GM21390 (cell line): ENCODE results near the gene ZNRF1.
A peak's percentile ranks its signal among the peaks of the same experiment; 100 is the strongest.
"Not testable (repeated sequence)": the region's sequence is repeated elsewhere in the genome, so short reads cannot be mapped to it uniquely, and the experiment has no call there.

Experiments used
- ATAC-seq: cut with Tn5 transposase; IDR thresholded peaks from one replicate; pipeline ENCODE4 v1.9.1; 2021; ENCODE audit not compliant: unreplicated experiment

ZNRF1 gene

DNA sequence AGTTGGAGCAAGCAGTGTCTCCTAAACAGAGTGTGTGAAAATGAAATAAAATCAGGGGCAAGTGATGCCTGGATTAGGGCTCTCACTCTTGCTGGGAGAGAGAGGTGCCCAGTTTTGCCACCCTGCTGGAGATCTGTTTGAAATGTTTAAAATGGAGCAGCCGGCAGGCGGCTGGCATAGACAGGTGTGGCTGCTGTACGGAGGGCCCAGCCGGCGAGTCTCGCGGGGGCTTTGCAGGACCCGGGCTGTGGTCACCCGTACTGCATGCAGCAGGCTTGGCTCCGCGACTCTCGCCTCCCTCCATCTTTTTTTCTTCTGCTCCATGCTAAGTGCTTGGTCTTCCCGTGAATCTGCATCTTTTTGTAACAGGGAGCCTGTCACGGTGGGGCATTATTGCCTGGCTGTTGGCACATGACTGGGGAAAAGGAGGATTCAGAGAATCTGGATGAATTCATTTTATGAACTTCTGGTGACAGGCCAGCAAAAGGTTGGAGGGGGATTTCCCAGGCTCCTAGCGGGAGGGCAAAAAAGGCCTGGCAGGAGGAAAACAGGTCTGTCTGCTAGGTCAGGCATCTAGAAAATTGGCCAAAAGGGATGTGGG is 1.8 kb downstream of the ZNRF1 start:
- ATAC-seq: no peak

DNA sequence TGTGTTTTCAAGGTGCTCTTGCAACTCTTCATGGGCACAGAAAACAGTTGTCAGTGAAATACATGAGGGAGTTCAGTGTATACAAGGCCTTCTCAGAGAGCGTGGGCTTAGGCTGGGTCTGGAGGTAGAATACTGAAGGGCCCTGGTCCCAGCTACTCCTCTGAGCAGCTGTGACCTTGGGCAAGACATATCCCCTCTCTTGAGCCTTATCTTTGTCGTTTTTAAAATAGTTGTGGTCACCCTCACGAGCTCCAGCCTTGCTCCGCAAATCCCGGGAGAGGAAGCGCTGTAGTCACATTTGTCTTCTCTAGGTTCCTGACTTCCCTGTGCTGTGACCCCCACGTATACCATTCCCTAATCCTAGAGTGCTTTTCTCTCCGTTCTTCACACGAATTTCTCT is 3.6 kb downstream of the ZNRF1 start:
- ATAC-seq: no peak

DNA sequence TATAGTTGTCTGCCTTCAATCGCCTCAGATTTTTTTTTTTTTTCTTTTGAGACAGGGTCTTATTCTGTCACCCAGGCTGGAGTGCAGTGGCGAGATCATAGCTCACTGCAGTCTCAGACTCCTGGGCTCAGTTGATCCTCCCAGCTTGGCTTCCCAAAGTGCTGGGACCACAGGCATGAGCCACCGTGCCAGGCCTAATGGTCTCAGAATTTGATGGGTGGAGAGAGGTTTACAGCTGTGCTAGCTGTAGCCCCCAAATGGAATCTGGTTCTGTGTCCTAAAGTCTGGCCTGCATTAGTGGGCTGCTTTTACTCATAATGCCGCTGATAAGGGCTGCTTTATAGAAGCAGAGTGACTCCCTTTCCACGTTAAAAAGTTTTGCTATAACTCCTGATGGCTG is 5.1 kb downstream of the ZNRF1 start:
- ATAC-seq: no peak

DNA sequence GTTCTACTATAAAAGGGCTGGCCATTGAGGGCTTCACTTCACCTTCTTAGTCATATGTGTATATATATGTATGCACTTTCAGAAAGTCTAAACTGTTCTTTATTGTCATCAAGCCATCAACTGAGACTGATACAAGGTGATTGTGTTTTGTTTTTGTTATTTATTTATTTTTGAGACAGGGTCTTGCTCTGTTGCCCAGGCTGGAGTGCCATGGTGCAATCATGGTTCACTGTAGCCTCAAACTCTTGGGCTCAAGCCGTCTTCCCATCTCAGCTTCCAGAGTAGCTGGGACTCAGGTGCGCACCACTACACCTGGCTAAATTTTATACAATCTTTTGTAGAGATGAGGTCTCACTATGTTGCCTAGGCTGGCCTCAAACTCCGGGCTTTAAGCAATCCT is 5.6 kb downstream of the ZNRF1 start:
- ATAC-seq: no peak

DNA sequence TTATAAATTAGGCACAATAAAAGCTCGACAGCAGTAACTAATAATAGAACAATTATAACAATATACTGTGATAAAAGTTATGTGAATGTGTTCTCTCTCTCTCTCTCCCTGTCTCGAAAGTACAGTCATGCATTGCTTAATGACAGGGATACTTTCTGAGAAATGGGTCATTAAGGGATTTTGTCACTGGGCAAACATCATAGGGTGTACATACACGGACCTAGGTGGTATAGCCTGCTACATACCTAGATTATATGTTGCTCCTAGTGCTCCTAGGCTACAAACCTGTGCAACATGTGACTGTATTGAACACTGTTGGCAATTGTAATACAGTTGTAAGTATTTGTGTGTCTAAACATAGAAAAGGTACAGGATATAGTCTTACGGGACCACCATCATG is 6.9 kb downstream of the ZNRF1 start:
- no peak for ATAC-seq

DNA sequence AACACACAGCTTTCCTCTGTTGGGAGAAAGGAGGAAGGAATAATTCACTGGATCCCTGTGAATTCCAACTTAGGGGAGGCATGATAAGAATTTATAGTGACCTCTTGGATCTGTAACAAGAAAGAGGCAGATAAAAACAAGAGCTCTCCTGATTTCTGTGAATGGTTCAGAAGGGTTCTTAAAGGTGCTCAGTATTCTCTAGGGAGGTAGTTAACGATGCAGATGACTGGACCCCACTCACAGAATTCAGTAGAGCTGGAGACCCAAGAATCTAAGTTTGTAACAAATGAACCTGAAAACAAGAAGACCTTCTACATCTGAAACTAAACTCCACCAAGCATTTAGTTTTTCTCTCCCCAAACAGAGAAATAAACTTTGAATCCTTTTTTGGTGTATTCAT is 8.6 kb downstream of the ZNRF1 start:
- ATAC-seq: peak; percentile 46

DNA sequence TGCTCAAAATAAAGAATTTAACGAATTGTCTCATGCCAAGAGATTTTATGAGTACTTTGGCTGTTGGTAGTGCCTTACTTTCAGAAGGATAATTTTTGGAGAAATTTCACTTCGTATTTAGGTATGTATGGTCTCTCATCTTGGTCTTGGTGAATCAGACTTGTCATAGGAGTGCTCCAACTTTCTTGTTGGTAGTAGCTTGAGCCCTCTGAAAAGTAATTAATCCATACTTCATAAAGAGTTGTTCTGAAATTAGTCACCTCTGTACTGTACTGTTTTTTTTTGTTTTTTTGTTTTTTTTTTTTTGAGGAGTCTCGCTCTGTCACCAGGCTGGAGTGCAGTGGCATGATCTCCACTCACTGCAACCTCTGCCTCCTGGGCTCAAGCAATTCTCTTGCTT is 11.6 kb downstream of the ZNRF1 start:
- ATAC-seq: no peak

DNA sequence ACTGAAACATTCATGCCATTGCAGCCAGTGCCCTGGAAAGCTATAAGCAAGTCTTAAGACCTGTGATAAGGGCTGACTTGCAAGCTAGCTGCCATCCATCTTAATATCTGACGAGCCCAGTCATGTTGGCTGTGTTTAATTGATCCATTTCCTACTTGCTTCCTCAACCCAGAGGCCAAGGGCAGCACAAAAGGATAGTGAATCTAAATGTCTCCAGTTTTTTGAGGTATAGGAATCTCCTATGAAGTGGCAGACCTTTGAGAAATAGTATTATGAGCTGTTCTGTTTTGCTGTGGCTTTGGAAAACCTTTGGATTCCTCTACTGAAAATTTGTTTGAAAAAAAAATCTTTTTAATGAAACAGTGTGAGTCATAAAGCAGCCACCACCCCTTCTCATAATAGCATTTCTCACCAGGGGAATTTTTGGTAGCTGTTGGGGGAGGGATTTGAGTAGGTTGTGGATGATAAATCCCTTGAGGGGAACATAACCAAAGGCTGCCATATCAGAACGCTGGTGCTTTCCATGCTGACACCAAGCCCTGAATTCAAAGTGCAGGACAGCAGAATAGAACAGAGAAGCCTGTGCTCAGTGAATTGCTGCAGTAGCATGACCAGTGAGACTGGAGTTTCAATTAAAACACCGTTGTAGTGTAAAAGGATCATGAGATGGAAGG is 12.9 kb downstream of the ZNRF1 start:
- peak; percentile 56 for ATAC-seq

DNA sequence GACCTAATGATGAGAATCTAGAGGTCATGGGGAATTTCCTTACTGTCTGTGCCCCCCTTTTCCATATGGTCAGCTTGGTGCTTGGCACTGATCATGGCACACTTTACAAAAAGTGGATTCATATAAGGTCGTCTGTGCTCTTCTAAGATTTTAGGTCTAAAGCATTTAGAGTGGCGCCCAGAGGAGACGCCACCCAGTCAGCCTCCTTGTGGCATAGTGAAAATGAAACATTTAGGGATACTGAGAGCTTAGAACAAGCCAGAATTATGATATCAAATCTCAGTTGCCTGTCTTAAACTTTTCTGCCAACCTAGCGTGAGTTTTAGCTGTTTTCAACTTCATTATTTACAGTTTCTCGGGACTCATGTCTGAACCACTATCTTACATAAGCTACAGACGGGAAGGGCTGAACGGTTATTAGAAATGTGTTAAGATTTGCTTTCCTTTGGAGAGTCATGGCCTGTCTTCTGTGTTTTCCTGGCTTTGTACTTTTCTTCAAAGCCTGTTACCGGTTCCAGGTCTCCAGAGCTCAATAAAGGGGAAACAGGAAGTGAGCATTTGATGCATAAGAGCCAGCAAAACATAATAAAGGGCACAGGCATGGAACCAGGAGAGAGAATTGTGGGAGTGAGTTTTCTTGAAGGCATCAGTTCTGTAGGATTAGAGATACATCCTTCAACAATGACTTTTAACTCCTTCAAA is 13.7 kb downstream of the ZNRF1 start:
- ATAC-seq: peak; percentile 30

DNA sequence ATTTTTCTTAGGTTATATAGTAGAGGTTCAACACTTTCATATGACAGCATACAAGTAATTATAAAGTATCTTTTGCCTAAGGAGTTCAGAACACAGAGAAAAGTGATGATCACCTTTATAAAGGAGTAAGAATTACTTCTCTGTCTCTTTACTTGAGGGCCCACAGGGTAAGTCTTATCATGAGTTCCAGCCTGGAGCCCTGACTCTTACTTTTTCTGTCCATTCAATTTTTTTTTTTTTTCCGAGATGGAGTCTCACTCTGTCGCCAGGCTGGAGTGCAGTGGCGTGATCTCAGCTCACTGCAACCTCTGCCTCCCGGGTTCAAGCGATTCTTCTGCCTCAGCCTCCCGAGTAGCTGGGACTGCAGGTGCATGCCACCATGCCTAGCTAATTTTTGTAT is 14.3 kb downstream of the ZNRF1 start:
- ATAC-seq: not testable (repeated sequence)

DNA sequence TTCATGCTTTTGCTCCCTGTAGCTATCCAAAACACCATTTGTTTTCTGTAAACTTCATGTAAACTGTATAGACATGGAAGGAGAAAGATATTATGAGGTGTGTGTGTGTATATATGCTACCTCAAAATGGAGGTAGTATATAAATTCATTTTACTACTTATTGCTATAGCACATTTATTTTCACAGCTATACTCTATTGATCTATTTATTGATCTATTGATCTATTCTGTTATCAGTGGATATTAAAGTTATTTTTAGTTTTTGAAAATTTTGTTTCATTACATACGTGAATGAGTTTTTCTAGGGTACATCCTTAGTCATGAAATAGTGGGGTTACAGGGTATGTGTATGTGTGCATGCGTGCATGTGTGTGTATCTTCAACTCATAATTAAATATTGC is 15.5 kb downstream of the ZNRF1 start:
- no peak for ATAC-seq

DNA sequence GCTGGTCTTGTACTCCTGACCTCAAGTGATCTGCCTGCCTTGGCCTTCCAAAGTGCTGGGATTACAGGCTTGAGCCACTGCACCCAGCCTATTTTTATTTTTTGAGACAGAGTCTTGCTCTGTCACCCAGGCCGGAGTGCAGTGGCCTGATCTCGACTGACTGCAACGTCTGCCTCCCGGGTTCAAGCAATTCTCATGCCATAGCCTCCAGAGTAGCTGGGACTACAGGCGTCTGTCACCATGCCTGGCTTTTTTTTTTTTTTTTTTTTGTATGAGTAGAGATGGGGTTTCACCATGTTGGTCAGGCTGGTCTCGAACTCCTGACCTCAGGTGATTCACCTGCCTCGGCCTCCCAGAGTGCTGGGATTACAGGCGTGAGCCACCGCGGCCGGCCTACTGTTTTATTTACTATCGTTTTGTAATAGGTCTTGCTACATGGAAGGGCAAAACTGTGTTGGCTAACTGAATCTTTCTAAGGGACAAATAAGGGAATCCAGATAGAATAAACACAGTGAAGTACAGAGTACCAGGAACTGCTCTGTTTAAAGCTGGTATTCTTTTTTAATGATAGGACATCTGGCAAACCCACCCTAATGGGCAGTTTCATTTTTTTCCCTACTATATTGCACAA is 17.7 kb downstream of the ZNRF1 start:
- not testable (repeated sequence) for ATAC-seq

DNA sequence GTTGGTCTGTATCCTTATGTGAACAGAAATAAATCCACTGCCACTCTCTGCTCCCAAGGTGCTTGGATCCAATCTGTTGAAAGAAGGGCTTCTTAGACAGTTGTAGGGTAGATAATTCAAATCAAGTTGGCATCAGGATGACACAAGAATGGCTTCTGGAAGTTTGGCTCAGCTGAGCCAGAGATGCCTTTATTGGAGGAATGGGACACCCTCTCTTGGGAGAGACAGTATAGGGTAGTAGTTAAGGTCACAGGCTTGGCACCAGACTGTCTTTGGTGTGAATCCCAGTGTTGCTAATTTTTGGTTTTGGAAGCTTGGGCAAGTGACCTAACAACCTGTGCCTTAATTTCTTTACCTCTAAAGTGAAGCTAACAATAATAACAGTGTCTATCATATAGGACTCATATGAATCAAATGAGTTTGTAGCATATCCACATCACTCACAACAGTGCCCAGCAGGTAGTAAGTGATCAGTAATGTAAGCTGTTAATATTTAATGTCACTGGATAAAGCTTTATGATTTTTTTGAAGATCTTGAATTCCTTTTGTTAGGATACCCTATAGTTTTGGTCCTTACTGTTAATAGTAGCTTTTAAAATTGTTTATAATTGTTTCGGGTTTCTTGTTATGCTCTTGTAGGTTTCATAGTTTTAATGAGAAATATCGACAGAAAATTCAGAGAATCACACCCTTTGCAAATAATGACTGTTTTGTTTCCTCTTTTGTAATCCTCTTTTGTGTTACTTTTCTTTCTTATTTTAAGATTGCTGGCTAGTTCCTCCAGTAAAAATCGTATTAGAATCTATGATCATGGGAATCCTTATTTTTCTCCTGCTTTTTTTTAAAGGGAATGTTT is 19.1 kb downstream of the ZNRF1 start:
- ATAC-seq: no peak

DNA sequence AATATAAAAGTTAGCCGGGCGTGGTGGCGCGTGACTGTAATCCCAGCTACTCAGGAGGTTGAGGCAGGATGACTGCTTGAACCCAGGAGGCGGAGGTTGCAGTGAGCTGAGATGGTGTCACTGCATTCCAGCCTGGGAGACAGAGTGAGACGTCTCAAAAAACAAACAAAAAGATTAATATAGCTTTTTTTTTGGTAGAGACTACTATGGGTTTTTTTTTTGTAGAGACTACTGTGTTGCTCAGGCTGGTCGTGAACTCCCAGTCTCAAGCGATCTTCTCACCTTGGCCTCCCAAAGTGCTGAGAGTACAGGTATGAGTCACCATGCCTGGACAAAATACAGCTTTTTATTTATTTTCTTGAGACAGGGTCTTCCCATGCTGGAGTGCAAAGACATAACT is 20.2 kb downstream of the ZNRF1 start:
- no peak for ATAC-seq

DNA sequence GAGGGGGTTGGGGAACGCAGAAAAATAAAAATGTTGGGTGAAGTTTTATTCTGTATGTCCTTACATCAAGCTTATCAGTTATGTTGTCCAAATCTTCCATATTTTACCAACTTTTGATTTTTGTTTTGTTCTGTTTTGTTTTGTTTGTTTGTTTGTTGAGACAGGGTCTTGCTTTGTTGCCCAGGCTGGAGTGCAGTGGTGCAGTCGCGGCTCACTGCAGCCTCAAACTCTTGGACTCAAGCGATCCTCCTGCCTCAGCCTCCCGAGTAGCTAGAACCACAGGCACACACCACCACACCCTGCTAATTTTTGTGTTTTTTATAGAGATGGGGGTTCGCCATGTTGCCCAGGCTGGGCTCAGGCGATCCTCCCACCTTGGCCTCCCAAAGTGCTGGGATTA is 20.8 kb downstream of the ZNRF1 start:
- no peak for ATAC-seq

DNA sequence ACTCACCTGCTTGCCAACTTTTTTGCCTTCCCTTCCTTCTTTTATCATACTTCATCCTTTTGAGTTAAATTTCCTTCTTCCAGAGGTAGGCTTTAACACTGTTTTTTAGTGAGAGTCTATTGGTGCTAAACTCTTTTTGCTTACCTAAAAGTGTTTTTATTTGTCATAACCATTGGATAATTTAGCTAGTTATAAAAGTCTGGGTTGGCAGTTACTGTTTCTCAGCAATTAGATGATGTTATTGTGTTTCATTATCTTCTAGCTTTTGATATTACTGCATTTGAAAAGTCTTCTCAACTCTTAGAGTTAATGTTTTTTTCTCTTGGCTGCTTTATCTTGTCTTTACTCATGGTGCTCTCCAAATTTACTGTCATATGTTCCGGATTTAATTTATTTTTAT is 22.6 kb downstream of the ZNRF1 start:
- no peak for ATAC-seq

DNA sequence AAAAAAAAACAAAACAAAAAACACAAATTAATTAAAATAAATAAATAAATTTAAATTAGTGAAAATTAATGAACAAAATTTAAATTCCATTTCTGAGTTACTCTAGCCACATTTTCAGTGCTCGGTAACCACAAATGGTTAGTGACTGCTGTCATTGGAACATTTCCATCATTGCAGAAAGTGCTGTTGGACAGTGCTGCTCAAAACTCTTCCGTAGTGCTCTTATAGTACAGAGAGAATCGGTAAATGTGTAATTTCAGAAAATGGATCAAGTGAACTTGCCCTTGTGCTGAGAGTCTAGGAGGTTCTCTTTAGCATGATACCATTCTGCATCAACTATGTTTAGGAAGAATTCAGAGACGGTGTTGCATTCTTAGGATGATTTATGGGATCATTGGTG is 23.7 kb downstream of the ZNRF1 start:
- no peak for ATAC-seq

DNA sequence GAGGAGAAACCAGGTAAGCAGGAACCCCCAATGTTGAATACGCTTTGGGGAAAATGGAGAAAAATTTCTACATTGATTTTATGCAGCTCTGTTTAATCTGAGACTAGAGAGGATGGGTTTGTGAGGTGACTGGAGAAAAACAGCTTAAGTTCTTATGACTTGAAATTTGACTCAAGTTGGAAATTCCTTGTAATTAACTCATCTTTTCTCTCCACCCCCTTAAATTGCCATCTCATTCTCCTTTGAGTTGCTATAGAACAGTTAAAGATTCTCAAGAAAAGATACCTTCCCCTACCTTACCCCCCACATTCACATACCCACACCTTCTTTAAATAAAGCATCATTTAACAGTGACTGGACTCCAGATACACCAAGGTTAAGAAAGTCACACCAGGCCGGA is 24.2 kb downstream of the ZNRF1 start:
- no peak for ATAC-seq

DNA sequence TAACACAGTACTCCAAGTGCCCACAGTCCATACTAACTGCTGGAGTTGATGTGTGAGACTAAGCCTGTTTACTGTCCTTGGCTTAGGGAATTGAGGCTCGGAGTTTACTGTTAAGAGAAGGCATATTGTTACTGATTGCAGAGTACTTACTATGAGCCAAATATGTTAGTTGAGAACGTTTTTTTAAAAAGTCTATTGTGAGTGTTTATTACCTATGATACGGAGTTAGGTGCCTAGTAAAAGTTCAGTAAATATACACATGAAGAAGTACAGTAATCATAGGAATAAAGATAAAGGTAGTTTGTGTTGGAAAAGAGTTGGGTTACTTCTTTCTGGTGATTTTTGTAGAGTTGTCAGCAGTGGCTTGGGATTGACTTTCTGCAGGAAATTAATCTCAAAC is 25.4 kb downstream of the ZNRF1 start:
- ATAC-seq: no peak

DNA sequence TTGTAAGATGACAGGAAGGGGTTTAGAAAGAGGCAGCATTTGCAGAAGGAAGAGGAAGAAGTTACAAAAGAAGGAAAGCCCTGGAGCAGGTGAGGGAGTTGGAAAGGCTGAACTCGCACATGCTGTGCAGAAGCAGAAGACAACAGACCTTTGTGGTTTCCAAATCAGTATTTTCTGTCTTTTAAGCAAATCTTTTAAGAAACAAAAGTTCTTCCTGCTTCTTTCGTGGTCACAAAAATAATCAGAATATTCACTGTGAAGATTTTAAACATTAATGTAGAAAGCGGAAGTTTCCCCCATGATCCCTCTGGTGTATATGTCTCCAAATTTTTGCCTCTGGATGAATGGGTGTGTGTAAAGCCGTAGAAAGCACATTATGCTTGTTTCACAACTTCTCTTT is 25.8 kb downstream of the ZNRF1 start:
- peak; percentile 70 for ATAC-seq

DNA sequence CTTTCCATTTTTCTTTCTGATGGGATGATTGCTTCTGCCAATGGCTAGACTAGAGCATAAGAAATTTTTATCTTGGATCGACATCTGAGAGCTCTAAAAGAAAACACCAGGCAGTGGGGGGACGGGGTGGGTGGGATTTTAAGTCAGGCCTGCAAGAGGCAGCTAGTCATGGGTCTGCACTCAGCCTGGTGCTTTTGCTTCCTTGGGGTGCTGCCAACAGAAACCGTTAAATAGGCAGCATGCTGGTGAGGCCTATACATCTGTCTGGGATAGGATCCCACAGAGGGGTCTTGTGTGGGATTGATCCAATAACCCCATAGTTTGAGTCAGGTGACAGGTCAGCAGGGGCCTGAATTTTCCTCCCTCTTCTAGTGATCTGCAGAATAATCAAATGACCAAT is 26.9 kb downstream of the ZNRF1 start:
- ATAC-seq: no peak
